ENCODE results near the gene UBALD2. TPM values are rescaled to one million over a fixed set of nuclear protein-coding genes. Genes with fewer than 3 reads are reported as not detected.
"Not testable (repeated sequence)": the region's sequence is repeated elsewhere in the genome, so short reads cannot be mapped to it uniquely, and the experiment has no call there.

UBALD2 gene
- total RNA-seq, 2 experiments from 2014 or later: 260 to 406 TPM

- Mint-ChIP-seq H3K9me3 (ENCODE audit: low read depth) (no peaks in the 10 kb centered on the region), H3K4me3 (peak overlapping the region; percentile 20), H3K36me3 (peaks cover 24% of the 10 kb centered on the region), H3K4me1 (peaks cover 40% of the 10 kb centered on the region), H3K27ac (peak overlapping the region; percentile 91), H3K27me3 (no peaks in the 10 kb centered on the region)
- ATAC-seq: no peak
- DNase-seq: no peak
- CTCF ChIA-PET: interaction anchor here (0.8 to 4.9 kb wide), 16 partner anchors 8 to 141 kb away, joined by 3 to 51 read pairs (median 5); no protein-coding TSS in a partner anchor
Measured at GRCh38 chr17:76262732-76263344, 2.3 kb upstream of the UBALD2 start.

GRCh38 chr17:76263896-76264295, 1.3 kb upstream of the UBALD2 start:
- peaks cover 34% of the 10 kb centered on the region for H3K36me3 Mint-ChIP-seq

GRCh38 chr17:76264425-76264754, 758 bp upstream of the UBALD2 start:
- DNase-seq: peak; percentile 74
- Mint-ChIP-seq H3K4me3 (peak overlapping the region; percentile 92), H3K9me3 (ENCODE audit: low read depth) (no peaks in the 10 kb centered on the region), H3K36me3 (peaks cover 37% of the 10 kb centered on the region), H3K27me3 (no peaks in the 10 kb centered on the region), H3K27ac (peak overlapping the region; percentile 91), H3K4me1 (peaks cover 48% of the 10 kb centered on the region)
- CTCF ChIA-PET: interaction anchor here (0.8 to 4.9 kb wide), 17 partner anchors 8 to 160 kb away, joined by 3 to 51 read pairs (median 5); partner anchors contain the start of gene SPHK1
- peak; percentile 7 for ATAC-seq

More at GRCh38 chr17:76263896-76264295, 1.3 kb upstream of the UBALD2 start:
- no peaks in the 10 kb centered on the region for H3K9me3 Mint-ChIP-seq (ENCODE audit: low read depth)
- H3K27ac Mint-ChIP-seq: peak overlapping the region; percentile 91
- CTCF ChIA-PET: interaction anchor here (1.1 to 4.9 kb wide), 18 partner anchors 10 to 142 kb away, joined by 3 to 51 read pairs (median 6); no protein-coding TSS in a partner anchor
- H3K4me3 Mint-ChIP-seq: peak overlapping the region; percentile 92
- peak; percentile 39 for DNase-seq
- no peak for ATAC-seq
- H3K4me1 Mint-ChIP-seq: peaks cover 44% of the 10 kb centered on the region
- H3K27me3 Mint-ChIP-seq: no peaks in the 10 kb centered on the region

GRCh38 chr17:76265624-76266243, 586 bp downstream of the UBALD2 start:
- peak; percentile 74 for DNase-seq
- H3K9me3 Mint-ChIP-seq (ENCODE audit: low read depth): no peaks in the 10 kb centered on the region
- H3K4me1 Mint-ChIP-seq: peaks cover 56% of the 10 kb centered on the region
- H3K27ac Mint-ChIP-seq: peak overlapping the region; percentile 99
- no peak for ATAC-seq
- peak overlapping the region; percentile 92 for H3K4me3 Mint-ChIP-seq
- CTCF ChIA-PET: interaction anchor here (1.0 to 7.0 kb wide), 13 partner anchors 9 to 144 kb away, joined by 3 to 83 read pairs (median 13); partner anchors contain the start of genes RNF157 and SPHK1
- H3K27me3 Mint-ChIP-seq: no peaks in the 10 kb centered on the region
- peaks cover 46% of the 10 kb centered on the region for H3K36me3 Mint-ChIP-seq

GRCh38 chr17:76266244-76266938, 1.2 kb downstream of the UBALD2 start:
- Mint-ChIP-seq H3K4me1 (peaks cover 58% of the 10 kb centered on the region), H3K4me3 (peak overlapping the region; percentile 92), H3K27me3 (no peaks in the 10 kb centered on the region), H3K9me3 (ENCODE audit: low read depth) (no peaks in the 10 kb centered on the region), H3K27ac (peak overlapping the region; percentile 99), H3K36me3 (peaks cover 49% of the 10 kb centered on the region)
- DNase-seq (peak; percentile 63), ATAC-seq (no peak)
- CTCF ChIA-PET: interaction anchor here (0.5 to 7.0 kb wide), 8 partner anchors 10 to 145 kb away, joined by 4 to 83 read pairs (median 6); partner anchors contain the start of gene RNF157

DNA sequence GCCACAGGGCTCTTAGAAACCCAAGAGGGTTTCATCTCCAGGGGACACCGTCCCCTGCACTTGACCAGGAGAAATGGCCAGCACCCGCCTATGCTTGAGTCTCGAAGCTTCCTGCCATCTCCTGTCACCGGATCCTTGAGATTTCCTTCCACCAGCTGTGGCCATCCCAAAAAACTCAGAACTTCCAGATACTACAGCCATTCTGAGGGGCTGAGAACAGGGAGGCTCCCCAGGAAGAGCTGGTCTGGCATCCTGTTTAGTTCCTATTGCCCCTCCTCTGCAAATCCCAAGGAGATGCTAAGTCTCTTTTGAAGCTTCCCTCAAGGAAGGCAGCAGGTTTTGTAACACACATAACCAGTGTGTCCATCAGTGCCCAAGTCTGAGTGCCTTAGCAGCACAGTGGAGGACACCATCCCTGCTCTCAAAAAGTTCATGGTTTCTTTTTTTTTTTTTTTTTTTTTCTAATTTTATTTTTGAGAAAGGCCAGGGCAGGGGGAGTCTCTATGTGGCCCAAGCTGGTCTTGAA, 2.0 kb downstream of the UBALD2 start:
- Mint-ChIP-seq H3K27me3 (no peaks in the 10 kb centered on the region), H3K4me3 (peak overlapping the region; percentile 92), H3K9me3 (ENCODE audit: low read depth) (no peaks in the 10 kb centered on the region), H3K4me1 (peaks cover 54% of the 10 kb centered on the region), H3K27ac (peak overlapping the region; percentile 99), H3K36me3 (peaks cover 51% of the 10 kb centered on the region)
- no peak for ATAC-seq
- DNase-seq: peak; percentile 43
- CTCF ChIA-PET: interaction anchor here (0.5 to 7.0 kb wide), 9 partner anchors 11 to 146 kb away, joined by 3 to 83 read pairs (median 5); partner anchors contain the start of gene RNF157

DNA sequence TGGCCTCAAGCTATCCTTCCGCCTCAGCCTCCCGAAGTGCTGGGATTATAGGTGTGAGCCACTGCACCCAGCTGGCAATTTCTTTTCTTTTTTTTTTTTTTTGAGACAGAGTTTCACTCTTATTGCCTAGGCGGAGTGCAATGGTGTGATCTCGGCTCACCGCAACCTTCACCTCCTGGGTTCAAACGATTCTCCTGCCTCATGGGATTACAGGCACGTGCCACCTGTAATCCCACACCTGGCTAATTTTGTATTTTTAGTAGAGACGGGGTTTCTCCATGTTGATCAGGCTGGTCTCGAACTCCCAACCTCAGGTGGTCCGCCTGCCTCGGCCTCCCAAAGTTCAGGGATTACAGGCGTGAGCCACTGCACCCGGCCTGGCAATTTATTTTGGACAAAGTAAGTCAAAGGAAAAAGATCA, 2.4 kb downstream of the UBALD2 start:
- H3K27me3 Mint-ChIP-seq; H3K9me3 Mint-ChIP-seq (ENCODE audit: low read depth); ATAC-seq: not testable (repeated sequence)
- CTCF ChIA-PET: interaction anchor here (0.7 to 7.0 kb wide), 9 partner anchors 8 to 146 kb away, joined by 3 to 83 read pairs (median 7); no protein-coding TSS in a partner anchor
- H3K4me3 Mint-ChIP-seq: peak overlapping the region; percentile 92
- peaks cover 53% of the 10 kb centered on the region for H3K4me1 Mint-ChIP-seq
- DNase-seq: peak; percentile 57
- H3K27ac Mint-ChIP-seq: peak overlapping the region; percentile 99
- H3K36me3 Mint-ChIP-seq: peaks cover 52% of the 10 kb centered on the region

DNA sequence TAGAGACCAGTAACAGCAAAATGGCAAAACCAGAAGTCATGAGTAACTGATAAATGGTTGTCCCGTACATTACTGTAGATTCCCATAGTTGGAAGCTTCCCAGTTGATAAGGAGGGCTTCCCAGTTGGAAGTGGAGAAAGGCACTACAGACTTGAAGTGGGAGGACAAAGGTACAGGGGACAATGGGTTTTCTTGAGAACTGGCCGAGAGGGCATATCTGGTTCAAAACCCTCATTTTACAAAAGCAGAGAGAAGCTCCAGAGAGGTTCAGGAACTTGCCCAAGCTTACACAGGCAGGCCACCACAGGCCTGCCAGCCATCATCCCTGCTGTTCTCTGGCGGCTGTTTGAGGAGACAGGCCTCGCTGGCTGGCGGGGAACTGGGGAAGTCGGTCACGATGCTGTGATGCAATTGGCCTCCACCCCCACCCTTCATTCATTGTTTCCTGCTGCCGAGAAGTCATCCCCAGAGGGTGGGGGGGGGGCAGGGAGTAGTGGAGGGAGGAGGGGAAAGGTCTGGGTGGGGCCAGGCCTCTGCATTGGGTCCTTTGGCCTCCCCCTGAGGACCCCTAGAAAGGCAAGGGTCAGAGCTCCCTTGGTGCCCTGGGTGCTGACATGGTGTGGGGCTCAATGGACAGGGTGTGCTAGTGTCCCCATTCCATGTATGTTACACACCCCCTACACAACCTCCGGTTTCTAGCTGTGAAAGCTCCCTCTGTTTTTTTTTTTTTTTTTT, 3.0 kb downstream of the UBALD2 start:
- peaks cover 52% of the 10 kb centered on the region for H3K36me3 Mint-ChIP-seq
- H3K27me3 Mint-ChIP-seq: no peaks in the 10 kb centered on the region
- peak overlapping the region; percentile 92 for H3K4me3 Mint-ChIP-seq
- peak; percentile 1 for ATAC-seq
- H3K27ac Mint-ChIP-seq: peak overlapping the region; percentile 99
- no peaks in the 10 kb centered on the region for H3K9me3 Mint-ChIP-seq (ENCODE audit: low read depth)
- CTCF ChIA-PET: interaction anchor here (0.7 to 7.0 kb wide), 16 partner anchors 8 to 484 kb away, joined by 3 to 83 read pairs (median 3); partner anchors contain the start of genes RNF157 and UNK
- peaks cover 53% of the 10 kb centered on the region for H3K4me1 Mint-ChIP-seq
- peak; percentile 90 for DNase-seq

DNA sequence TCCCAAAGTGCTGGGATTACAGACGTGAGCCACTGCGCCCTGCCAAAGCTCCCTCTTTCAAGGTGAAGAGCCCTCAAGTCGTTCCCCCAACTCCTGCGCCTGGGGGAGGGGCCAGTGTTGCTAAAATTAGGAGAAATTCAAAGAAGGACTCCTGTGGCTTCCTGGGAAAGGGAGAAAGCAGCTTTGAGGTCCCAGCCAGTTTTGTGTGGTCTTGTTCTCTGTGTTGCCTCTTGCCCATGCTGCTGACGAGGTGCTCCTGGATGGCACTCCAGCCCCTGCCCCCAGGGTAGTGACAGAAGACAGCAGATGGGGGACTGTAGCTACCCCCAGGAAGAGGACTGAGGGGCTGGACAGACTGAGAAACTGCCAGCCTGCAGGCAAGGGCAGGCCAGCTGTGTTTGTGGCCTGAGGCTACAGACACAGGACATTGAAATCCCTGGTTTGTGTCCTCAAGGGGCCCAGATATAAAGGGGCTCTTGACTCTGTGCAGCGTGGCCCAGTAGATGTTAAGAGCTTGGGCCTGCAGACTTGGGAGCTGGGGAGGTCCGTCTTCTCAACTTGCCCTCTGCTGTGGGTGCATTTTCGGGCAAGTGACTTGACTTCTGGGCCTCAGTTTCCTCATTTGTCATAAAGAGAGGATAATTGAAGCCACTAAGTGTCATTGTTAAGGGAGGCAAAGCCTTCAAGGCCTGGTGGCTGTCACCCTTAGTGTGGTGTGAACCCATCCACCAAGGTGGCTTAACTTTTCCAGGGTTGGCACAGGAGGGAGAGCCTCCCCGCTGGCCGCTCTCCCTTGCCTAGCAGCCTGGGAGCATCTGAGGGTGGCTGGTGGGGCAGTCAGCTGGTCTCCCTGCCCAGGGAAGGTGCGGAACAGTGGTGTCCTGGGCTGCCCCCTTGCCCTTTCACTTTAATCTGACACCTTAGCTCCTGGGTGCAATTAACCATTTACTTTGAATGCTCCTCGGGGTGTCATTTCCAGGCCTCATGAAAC, 4.1 kb downstream of the UBALD2 start:
- Mint-ChIP-seq H3K4me1 (peaks cover 53% of the 10 kb centered on the region), H3K27me3 (no peaks in the 10 kb centered on the region), H3K36me3 (peaks cover 52% of the 10 kb centered on the region), H3K9me3 (ENCODE audit: low read depth) (no peaks in the 10 kb centered on the region), H3K27ac (peak overlapping the region; percentile 99), H3K4me3 (peak overlapping the region; percentile 92)
- ATAC-seq: no peak
- CTCF ChIA-PET: interaction anchor here (0.7 to 7.0 kb wide), 18 partner anchors 8 to 148 kb away, joined by 3 to 83 read pairs (median 4); no protein-coding TSS in a partner anchor
- DNase-seq: peak; percentile 65

DNA sequence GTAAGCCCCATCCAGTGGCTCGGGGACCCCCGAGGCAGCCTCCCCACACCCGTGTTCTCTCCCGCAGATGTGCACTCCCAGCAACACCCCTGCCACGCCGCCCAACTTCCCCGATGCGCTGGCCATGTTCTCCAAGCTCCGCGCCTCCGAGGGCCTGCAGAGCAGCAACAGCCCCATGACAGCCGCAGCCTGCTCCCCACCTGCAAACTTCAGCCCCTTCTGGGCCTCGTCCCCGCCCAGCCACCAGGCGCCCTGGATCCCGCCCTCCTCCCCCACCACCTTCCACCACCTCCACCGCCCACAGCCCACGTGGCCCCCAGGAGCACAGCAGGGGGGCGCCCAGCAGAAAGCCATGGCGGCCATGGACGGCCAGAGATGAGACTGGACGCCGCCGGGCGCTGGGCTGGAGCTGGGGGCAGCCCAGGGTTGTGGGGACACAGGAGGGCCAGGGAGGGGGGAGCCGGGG, 5.0 kb downstream of the UBALD2 start:
- no peaks in the 10 kb centered on the region for H3K9me3 Mint-ChIP-seq (ENCODE audit: low read depth)
- no peaks in the 10 kb centered on the region for H3K27me3 Mint-ChIP-seq
- peak overlapping the region; percentile 99 for H3K27ac Mint-ChIP-seq
- CTCF ChIA-PET: interaction anchor here (0.8 to 7.0 kb wide), 12 partner anchors 10 to 149 kb away, joined by 3 to 83 read pairs (median 8); no protein-coding TSS in a partner anchor
- DNase-seq: peak; percentile 78
- H3K4me1 Mint-ChIP-seq: peaks cover 51% of the 10 kb centered on the region
- H3K36me3 Mint-ChIP-seq: peaks cover 52% of the 10 kb centered on the region
- peak overlapping the region; percentile 92 for H3K4me3 Mint-ChIP-seq
- ATAC-seq: no peak

All from activated CD8-positive, alpha-beta memory T cell treated with anti-CD3 and anti-CD28 coated beads, Interleukin-2, amount 10 ng/mL, durations not matched to agents 7 days and 5 days (primary cell).